GM12873 (cell line): ENCODE measurements around the gene SUN2.

Experiments
- TF ChIP-seq, protein P1 (sequence below): IDR thresholded peaks from 2 replicates; pipeline ENCODE4 v1.5.1; 2012; ENCODE audit warnings: low read depth, mild to moderate bottlenecking, moderate library complexity, low read length, control low read depth; ENCODE audit not compliant: insufficient read depth; ENCODE audit errors: missing control alignments

SUN2 gene

DNA sequence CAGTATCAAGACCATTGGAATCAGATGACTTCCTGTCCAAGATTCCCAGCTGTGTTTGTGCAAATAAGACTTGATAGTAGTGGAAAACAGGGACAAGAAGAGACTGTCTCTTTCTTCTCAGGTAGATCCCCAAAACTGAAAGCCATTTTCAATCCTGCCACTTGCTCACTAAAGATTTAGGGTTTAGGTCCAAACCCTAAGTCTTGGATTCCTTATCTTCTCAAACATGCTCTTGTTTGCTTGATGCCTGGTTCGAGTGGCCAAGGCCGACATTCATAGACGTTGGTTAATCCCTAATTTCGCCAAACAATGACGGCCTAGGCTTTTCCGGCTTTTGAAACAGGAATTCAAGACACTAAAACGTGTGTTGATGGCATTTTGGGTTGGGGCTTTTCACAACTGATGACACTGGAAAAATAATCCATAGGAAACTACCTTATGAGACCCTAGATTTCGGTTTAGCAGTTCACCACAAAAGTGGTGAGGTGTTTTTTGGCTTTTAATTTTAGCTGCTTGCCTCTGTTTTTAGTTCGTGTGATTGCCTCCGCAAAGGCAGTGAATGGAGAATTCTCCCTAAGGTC, 51.1 kb downstream of the SUN2 start:
- TF ChIP-seq, protein P1, sequence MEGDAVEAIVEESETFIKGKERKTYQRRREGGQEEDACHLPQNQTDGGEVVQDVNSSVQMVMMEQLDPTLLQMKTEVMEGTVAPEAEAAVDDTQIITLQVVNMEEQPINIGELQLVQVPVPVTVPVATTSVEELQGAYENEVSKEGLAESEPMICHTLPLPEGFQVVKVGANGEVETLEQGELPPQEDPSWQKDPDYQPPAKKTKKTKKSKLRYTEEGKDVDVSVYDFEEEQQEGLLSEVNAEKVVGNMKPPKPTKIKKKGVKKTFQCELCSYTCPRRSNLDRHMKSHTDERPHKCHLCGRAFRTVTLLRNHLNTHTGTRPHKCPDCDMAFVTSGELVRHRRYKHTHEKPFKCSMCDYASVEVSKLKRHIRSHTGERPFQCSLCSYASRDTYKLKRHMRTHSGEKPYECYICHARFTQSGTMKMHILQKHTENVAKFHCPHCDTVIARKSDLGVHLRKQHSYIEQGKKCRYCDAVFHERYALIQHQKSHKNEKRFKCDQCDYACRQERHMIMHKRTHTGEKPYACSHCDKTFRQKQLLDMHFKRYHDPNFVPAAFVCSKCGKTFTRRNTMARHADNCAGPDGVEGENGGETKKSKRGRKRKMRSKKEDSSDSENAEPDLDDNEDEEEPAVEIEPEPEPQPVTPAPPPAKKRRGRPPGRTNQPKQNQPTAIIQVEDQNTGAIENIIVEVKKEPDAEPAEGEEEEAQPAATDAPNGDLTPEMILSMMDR, result no peak

DNA sequence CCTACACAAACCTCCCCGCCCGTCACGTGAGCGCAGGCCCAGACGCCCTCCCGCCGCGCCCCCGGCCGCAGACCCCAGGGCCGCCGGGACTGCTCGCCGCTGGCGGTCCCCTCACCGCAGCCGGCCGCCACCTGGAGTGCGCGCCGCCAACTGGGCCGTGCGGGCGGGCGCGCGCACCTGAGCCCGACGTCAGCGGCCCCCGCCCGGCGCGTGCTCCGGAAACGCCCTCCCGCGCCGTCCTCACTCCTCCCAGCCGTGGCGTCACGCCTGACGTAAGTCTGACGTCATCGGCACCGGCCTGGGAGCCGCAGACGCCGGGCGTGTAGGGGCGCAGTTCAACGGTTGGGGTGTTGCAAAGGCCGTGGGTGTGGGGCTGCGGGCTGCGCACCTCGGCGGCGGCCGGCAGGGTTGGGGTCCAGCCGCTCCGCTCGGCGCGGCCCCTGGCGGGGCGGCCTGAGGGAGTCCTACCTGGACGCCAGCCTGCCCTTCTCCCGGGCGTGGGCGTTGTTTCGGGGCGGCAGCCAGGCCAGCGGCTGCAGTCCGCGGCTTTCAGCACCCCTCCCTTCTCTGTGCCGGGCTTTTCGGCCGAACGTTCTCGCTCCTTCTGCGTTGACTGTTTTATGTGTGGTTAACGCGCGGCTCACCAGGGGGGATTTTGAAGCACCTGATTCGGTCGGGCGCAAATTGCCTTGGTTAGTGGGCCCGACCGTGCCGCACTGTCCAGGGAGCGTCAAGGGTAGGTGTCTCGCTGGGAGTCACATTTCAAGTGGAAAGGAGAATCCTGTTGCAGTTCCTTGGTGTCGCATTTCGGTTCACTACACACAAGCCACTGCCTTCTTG, 54.8 kb downstream of the SUN2 start, which contains the start of gene JOSD1:
Gene JOSD1 (minus strand): TSS at position 155 of the 840 bp plus-strand sequence. CDS start 956 bp downstream, outside the sequence.
- TF ChIP-seq, protein P1, result no peak

DNA sequence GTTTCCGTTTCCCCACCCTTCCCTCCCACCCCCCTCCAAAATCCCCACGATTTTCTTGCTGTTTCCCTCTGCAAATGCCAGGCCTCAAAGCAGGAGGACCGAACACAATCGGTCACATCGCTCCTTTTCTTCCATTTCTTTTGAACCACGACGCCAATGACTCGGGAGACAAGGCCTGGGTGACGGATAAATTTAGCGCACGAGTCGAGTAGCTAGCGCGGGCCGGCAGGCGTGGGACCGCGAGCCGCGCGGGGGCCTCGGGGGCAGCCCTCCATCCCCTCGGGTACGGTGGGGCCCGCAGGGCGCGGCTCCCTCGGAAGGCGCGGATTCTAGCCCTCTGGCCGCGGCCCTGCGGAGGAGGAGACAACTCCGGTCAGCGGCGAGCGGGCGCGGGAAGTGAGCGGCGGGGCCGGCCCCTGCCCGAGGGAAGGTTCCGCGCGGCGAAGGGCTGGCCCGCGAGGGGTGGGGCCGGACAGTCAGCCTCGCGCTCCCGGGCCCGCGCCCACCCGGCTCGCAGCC, 55.5 kb downstream of the SUN2 start:
- TF ChIP-seq, protein P1, result no peak

DNA sequence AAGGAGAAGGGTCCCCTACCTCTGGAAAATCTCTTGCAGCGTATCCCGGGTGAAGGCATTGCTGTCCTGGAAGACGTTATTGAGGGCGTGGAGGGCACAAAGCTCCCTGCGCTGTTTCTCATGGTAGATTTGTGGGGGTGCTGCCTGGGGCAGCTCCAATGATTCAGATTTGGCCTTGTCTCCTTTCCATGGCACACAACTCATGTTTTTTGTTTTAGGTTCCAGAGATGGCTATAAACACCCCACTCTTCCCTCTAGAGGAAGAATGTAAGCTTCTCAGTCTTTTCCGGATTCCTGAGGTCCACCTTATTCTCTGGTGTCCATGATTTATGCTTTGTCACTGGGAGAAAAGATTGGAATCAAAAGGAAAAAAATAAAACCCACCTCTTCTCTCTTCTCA, 56.0 kb downstream of the SUN2 start:
- TF ChIP-seq, protein P1, result no peak

DNA sequence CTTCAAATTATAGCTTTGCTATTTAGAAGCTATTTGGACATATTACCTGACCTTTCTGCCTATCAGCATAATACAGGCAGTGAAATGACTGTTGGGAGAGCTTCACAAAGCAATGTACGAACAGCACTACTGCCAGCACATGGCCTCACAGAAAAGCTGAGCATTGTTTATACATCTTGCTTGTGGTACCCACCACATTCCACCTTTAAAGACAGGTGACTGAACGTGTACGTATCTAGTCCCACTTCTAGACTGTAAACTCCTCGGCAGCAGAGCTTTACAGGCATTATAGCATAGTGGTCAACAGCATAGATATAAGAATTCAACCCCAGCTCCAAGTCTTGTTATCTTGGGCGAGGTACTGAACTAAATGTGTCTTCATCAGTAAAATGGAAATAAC, 56.7 kb downstream of the SUN2 start:
- TF ChIP-seq, protein P1, result no peak

DNA sequence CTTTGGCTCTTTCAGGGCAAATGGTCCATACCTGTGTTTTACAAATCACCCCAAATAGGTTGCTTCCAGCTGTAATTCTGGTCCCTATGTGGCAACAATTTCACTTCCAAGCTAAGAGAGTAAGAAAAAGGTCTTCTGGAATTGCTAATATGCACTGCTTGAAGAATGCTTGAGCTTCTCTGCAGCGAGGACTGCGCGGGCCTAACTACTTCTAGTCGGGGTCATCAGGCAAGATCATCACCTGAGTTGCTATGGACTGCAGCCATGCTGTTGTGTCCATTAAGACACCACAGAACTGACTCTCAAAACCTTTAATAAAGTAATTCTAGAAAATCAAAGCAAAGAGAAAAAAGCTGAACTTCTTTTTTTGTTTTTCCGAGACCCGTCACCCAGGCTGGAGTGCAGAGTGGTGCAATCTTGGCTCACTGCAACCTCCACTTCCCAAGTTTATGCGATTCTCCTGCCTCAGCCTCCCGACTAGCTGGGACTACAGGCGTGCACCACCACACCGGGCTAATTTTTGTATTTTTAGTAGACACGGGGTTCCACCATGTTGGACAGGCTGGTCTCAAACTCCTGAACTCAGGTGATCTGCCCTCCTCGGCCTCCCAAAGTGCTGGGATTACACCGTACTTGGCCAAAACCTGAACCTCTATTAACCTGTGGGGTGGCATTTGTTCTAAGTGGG, 57.2 kb downstream of the SUN2 start:
- TF ChIP-seq, protein P1, result no peak

DNA sequence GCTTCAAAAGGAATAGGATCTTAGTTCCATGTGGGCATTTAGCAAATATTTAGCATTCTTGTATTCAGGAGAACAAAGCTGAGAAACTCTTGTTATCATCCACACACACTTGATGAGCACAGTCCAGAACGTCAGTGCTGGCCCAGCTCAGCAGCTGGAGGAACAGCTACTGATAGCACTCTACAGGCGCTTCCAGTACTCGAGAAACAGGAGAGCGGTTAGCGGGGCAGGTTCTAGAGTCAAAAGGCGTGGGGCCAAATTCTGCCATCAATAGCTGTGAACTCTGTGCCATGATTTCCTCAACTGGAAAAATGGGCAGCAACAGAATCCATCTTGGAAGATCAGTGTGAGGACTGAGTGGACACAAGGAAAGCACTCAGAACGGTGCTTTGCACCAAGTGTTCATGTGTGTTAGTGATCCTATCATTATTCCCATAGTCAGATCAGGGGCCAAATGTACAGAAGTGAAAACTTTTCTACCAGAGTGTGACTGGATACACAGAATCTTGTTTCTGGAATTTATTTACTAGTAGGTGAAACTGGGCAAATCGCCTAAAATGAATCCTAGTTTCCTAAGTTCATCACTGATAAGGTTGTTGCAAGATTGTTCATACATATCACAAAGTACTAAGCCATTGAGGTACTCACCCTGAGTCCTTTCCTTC, 58.2 kb downstream of the SUN2 start:
- TF ChIP-seq, protein P1, result no peak
